HT1080 (cell line): ENCODE data around the gene SYVN1. TPM values are rescaled to one million over a fixed set of nuclear protein-coding genes. Genes with fewer than 3 reads are reported as not detected.
"Not testable (repeated sequence)": the region's sequence is repeated elsewhere in the genome, so short reads cannot be mapped to it uniquely, and the experiment has no call there.

Experiments
- DNase-seq: peaks from one replicate; pipeline ENCODE4 v3.0.0-alpha.2; 2015; ENCODE audit warnings: low read depth
- polyA plus RNA-seq, 2 experiments: library from polyadenylated mRNA; depleted of rRNA; stranded (reverse); fragments of >200 nt; gene quantifications; 2 replicates each; pipeline ENCODE4 v1.2.3, GENCODE V29; 2015
- total RNA-seq: library from RNA; depleted of rRNA; stranded (reverse); fragments of >200 nt; shearing (Covaris generic); gene quantifications from 2 replicates; pipeline ENCODE4 v1.2.3, GENCODE V29; 2014; rRNA removed

Gene SYVN1
- 10.1 and 11.2 TPM in 2 replicates for total RNA-seq
- 24.5 and 30.2 TPM in 2 replicates for polyA plus RNA-seq (2015; cell fraction: cytosol; rRNA removed)
- 54.3 and 76.6 TPM in 2 replicates for polyA plus RNA-seq (2015; cell fraction: nucleus; rRNA removed)

DNA sequence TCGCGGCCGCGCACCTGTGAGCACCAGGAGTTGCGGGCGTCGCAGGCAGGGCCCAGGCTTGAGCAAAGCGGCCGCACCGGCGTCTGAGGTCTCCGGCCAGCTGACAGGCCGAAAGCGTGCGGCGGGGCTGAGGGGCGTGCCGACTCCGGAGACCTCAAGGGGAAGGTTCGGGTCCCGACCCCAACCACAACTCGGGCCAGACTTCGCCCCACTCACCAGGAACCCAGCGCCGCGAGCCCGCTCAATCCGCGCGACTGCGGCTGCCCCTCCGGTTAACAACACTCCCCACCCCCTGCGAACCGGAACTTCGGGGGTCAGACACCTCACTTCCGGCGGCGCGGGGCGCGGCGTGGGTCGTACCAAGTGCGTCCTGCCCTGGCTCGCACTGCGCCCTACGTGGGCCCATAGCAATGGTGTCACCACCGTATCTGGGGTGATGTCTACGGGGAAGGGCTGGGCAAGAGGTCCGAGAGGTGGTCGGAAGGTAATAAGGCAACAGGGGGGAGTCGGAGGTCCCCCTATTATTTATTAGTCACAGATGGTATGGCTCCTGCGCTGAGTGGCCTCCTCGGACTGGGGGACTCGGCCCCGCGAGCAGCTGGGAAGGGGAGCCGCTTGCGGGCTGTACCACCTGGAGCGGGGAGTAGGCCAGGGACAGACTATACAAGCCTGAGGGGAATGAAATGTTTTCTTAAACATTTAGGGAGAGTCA, at the start of gene SYVN1:
Gene SYVN1 (minus strand): TSS at position 280 of the 712 bp plus-strand sequence. CDS start 918 bp downstream, outside the sequence.
- peak; percentile 78 for DNase-seq

DNA sequence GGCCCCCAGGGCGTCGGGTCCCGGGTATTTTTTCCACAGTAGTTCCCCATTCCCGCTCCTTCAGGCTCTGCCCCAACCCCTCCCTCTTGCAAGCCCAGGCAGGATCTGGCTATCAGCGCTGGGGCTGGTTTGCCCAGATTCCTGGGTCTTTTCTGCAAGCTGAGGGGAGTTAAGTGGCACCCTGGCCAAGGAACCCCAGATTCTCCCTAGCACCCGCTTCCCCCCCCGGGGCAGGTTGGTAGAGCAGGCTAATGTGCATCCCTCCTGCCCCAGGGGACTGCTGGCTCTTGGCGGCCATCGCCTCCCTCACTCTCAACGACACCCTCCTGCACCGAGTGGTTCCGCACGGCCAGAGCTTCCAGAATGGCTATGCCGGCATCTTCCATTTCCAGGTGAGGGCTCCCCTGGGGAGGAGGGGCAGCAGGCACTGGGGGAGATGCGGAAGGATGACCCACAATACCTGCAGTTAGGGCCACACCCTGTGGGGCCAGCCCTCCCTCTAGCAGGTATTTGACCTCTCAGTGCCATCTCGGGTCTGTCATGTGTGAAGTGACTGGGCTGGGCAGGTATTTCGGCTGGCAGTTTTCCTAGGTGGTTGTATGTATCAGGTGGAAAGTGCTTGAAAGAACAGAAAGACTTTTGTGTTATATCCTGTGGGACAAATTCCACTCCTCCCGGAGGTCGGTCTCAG, 49.0 kb upstream of the SYVN1 start:
- no peak for DNase-seq

GRCh38 chr11:65182258-65183170, 48.2 kb upstream of the SYVN1 start:
- DNase-seq, result no peak

- peak; percentile 93 for DNase-seq
Measured at GRCh38 chr11:65181569-65182257, 47.4 kb upstream of the SYVN1 start, which contains the start of gene CAPN1. Gene CAPN1, plus strand, starts transcription at chr11:65181928. Its CDS starts 774 bp downstream, at chr11:65182702.

GRCh38 chr11:65180877-65181568, 46.7 kb upstream of the SYVN1 start:
- peak; percentile 71 for DNase-seq

GRCh38 chr11:65174571-65175010, 40.3 kb upstream of the SYVN1 start:
- DNase-seq, result not testable (repeated sequence)

DNA sequence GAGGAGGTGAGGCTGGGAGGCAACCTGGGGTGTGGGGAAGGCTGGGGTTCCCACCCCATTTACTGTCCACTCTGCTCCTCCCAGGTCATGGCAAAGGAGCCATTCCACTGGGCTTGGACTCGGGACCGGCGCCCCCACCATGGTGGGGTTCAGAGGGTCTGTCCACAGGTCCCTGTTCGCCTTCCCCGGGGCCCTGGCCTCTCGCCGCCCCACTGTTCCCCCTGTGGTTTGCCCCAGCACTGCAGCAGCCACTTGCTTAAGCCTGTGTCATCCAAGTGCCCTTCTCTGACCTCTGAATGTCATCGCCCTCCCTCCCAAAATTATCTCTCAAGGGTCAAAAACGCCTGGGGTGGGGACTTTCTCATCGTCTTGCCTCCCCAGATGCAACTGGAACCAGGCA, 38.3 kb upstream of the SYVN1 start:
- no peak for DNase-seq

- DNase-seq, result no peak
Measured at GRCh38 chr11:65170058-65170534, 35.8 kb upstream of the SYVN1 start, which contains the start of gene SPDYC. Gene SPDYC, plus strand, starts transcription at chr11:65170233. Its CDS starts 1,125 bp downstream, at chr11:65171358.

DNA sequence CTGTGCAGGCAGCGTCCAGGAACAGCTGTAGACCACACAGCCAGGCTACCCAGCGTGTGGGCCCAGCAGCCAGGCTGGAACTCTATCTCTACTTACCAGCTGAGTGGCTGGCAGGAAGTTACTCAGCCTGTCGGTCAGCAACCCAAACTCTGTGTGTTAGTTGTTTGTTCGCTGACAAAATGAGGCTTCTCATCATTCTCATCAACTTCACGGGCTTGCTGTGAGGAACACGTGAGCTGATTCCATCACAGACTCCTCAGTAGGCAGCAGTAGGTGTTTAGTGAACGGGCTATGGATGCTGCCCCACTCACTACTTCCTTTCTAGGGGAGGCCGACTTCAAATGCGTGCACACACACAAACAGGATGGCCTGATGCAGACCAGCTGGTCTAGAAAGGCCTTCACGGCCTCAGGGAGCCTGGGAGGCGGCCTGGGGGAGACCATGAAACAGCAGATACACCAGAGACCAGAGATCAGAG, 34.9 kb upstream of the SYVN1 start:
- DNase-seq, result peak; percentile 85

DNA sequence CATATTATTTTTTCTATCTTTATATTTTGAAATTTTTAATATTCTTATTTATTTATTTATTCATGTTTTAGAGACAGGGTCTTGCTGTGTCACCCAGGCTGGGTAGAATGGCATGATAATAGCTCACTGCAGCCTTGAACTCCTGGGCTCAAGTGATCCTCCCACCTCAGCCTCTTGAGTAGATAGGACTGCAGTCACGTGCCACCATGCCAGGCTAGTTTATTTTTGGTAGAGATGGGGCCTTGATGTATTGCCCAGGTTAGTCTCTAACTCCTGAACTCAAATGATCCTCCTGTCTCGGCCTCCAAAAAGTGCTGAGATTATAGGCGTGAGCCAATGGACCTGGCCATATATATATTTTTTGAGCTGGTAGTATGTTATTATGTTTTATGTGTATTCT, 33.3 kb upstream of the SYVN1 start:
- no peak for DNase-seq

DNA sequence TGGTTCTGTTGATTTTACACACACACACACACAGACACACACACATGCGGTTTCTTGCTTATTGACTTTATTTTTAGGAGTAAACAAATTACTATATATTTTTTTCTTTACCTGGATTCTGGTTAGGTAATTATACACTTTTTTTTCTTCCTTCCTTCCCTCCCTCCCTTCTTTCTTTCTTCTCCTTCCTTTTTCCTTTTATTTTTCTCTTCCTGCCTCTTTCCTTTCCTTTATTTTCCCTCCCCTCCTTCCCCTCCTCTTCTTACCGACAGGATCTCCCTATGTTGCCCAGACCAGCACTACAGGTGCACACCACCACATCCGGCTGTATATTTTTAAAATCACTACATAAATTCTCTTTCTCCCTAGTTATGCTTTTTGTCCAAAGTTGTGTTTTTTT, 32.6 kb upstream of the SYVN1 start:
- no peak for DNase-seq

DNA sequence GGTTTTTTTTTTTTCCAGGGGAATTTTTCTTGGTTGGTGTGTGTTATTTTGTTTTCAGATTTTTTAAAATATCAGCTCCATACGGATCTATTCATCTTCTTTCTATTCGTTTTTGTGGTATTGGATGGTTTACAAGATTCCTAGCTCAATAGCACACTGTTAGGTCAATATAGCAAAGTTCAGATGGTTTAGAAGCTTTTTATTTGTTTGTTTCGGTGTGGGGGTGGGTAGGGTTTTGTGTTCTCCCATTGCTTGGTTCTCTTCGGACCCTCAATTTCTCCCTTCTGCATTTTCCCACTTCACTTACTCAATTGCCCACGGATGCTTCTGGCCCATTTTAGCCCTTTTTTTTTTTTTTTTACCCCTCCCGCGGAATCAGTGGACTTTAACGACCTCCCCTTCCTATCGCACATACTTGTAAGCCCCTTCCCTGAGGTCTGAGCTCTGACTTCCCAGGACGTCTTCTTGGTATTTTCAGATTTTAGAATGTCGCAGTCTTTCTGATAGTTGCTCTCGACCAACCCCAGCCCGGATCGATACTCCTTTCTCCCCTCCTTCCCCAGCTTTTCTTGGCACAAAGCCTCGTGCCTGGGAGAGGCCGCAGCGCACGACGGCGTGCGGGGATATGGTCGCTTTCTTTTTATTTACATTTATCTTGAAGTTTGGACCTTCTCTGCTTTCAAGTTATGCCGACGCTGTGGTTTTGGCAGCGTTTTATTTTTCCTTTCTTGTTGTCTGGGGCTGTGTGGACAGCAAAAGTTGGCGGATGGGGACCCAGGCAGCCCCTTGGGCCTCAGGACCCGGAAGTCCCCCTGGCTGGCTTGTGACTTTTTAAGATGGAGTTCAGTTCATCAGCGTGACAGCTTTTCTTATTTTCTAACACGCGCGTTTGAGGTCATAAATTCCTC, 31.3 kb upstream of the SYVN1 start:
- DNase-seq, result no peak

- no peak for DNase-seq
Measured at GRCh38 chr11:65163684-65164083, 29.4 kb upstream of the SYVN1 start.

DNA sequence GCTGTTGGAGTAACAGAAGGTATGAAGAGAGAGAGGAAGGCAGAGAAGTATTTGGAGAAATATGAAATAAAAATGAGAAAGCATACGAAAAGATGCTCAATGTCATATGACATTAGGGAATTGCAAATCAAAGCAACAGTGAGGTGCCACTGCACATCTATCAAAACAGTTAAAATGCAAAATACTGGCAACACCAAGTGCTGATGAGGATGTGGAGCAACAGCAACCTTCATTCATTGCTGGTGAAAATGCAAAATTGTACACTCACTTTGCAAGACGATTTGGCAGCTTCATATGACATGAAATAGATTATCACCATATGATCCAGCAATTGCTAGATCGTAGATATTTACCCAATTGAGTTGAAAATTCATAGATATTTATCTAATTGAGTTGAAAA, 26.3 kb upstream of the SYVN1 start:
- no peak for DNase-seq

DNA sequence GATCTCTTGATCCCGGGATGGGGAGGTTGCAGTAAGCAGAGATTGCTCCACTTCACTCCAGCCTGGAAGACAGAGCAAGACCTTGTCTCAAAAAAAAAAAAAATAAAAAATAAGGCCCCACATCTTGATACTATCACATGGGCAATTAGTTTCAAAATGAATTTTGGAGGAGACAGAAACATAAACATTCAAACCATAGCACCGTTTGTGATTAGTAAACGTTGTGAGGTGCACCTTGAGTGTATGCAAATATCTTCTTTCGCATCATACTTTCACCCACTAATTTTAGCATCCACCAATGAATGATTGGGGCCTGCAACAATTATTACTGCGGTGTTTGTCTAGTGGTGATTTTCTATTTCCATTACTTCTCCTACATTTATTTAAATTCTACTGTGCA, 24.7 kb upstream of the SYVN1 start:
- DNase-seq, result no peak

DNA sequence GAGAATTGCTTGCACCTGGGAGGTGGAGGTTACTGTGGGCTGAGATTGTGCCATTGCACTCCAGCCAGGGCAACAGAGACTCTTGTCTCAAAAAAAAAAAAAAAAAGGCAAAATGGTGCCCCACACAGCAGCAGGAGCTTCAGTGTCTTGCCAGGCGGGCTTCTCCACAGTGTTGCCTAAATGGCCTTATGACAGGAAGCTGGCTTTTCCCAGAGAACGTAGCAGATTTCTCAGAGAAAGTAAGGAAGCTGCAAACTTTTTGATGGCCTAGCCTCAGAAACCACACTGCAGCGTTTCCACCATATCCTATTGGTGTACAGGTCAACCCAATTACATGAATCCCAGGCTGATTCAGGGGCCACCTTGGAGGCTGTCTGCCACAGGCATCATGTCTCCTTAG, 23.0 kb upstream of the SYVN1 start:
- DNase-seq, result no peak

DNA sequence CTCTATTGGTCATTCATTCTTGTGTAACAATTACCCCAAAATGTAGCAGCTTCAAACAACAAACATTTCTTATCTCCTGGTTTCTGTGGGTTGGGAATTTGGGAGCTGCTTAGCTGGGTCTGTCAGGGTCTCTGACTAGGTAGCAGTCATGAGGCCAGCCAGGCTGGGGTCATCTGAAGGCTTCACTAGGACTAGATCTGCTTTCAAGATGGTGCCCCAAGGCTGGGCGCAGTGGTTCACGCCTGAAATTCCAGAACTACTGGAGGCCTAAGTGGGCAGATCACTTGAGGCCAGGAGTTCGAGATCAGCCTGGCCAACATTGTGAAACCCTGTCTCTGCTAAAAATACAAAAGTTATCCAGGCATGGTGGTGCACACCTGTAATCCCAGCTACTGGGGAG, 22.6 kb upstream of the SYVN1 start:
- no peak for DNase-seq

GRCh38 chr11:65156256-65156655, 21.9 kb upstream of the SYVN1 start:
- no peak for DNase-seq

DNA sequence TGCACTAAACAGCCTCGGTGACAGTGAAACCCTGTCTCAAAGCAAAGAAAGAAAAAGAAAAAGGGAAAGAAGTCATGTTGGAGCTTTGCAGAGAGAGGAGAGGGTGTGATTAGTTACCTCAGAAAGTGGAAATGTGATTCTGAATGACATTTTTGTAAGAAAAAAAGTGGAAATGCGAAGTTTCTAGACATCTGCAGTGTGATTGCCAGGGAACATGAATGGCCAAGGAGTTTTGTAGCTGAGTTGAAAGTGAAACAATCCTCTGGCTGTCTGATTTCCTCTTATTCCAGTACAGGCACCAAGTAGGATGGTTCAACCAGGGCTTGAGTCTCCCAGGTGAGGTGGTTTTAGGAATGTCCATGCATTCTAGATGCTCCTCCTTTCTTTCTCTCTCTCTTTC, 17.8 kb upstream of the SYVN1 start:
- DNase-seq, result no peak
